Right lung (tissue), 5 donors: ENCODE data around the gene TRIM9. TPM values are rescaled to one million over a fixed set of nuclear protein-coding genes. Genes with fewer than 3 reads are reported as not detected.
A peak's percentile ranks its signal among the peaks of the same experiment; 100 is the strongest.
"Not testable (repeated sequence)": the region's sequence is repeated elsewhere in the genome, so short reads cannot be mapped to it uniquely, and the experiment has no call there.

ENCODE experiments used
- DNase-seq, 2 donors: peaks; one replicate each; pipeline ENCODE4 v3.0.0-alpha.2; 2013
- polyA plus RNA-seq, 5 donors: library from polyadenylated mRNA; unstranded; fragments of 120-200 nt; gene quantifications; one replicate each; pipeline versions ENCODE4 v1.2.1 to v1.2.3, GENCODE V29; 2013; ENCODE audit warnings: inconsistent platforms in 1 of 5, low replicate concordance in 1 of 5; ENCODE audit not compliant: insufficient read length in 5 of 5, insufficient read depth in 1 of 5

TRIM9 gene
- polyA plus RNA-seq, 5 donors: 0.73 to 1.1 (median 1.0) TPM

- no peak for DNase-seq
Observed at GRCh38 chr14:50967103-50967502, 127.8 kb downstream of the TRIM9 start.

- peak; percentile 95 to 96 for DNase-seq
Observed at GRCh38 chr14:50964683-50965390, 130.1 kb downstream of the TRIM9 start.

GRCh38 chr14:50963919-50964318, 131.0 kb downstream of the TRIM9 start:
- no peak for DNase-seq

- DNase-seq: peak; percentile 86 to 87
Observed at GRCh38 chr14:50961605-50962221, 133.2 kb downstream of the TRIM9 start.

GRCh38 chr14:50957296-50957695, 137.6 kb downstream of the TRIM9 start:
- DNase-seq: no peak

- DNase-seq: not testable (repeated sequence)
Observed at GRCh38 chr14:50956421-50956820, 138.5 kb downstream of the TRIM9 start.

- DNase-seq: no peak
Observed at GRCh38 chr14:50955373-50956043, 139.4 kb downstream of the TRIM9 start.

- DNase-seq: peak in 1 of 2 donors; percentile 23
Observed at GRCh38 chr14:50954811-50955372, 140.0 kb downstream of the TRIM9 start.

GRCh38 chr14:50953502-50953901, 141.4 kb downstream of the TRIM9 start:
- DNase-seq: no peak

- DNase-seq: no peak
Observed at GRCh38 chr14:50951032-50951431, 143.9 kb downstream of the TRIM9 start.

- no peak for DNase-seq
Observed at GRCh38 chr14:50948205-50948604, 146.7 kb downstream of the TRIM9 start.

- DNase-seq: no peak
Observed at GRCh38 chr14:50947446-50947845, 147.5 kb downstream of the TRIM9 start.

- no peak for DNase-seq
Observed at GRCh38 chr14:50946234-50946935, 148.5 kb downstream of the TRIM9 start.

GRCh38 chr14:50944647-50945413, 150.1 kb downstream of the TRIM9 start:
- DNase-seq: no peak

- DNase-seq: peak; percentile 69 to 74
Observed at GRCh38 chr14:50943943-50944646, 150.8 kb downstream of the TRIM9 start, which contains the start of gene PYGL. Gene PYGL, minus strand, starts transcription at chr14:50944483. Its CDS starts 80 bp downstream, at chr14:50944403.

GRCh38 chr14:50943261-50943942, 151.5 kb downstream of the TRIM9 start:
- no peak for DNase-seq

GRCh38 chr14:50941638-50942037, 153.3 kb downstream of the TRIM9 start:
- DNase-seq: not testable (repeated sequence)

- DNase-seq: no peak
Observed at GRCh38 chr14:50941151-50941550, 153.8 kb downstream of the TRIM9 start.

- no peak for DNase-seq
Observed at GRCh38 chr14:50937800-50938199, 157.1 kb downstream of the TRIM9 start.

- DNase-seq: no peak
Observed at GRCh38 chr14:50937325-50937724, 157.6 kb downstream of the TRIM9 start.
